GM12875 (cell line): ENCODE data around the gene TNFRSF18.
"Not testable (repeated sequence)": the region's sequence is repeated elsewhere in the genome, so short reads cannot be mapped to it uniquely, and the experiment has no call there.

Experiments
- H3K4me3 ChIP-seq: one replicate; pipeline ENCODE4 v1.5.1; 2011; ENCODE audit warnings: low read depth, low read length, control low read depth
- CTCF ChIP-seq: IDR thresholded peaks from 2 replicates; pipeline ENCODE4 v1.5.1; 2011; ENCODE audit warnings: low read depth, mild to moderate bottlenecking, control low read depth, inconsistent platforms, low read length, moderate library complexity, borderline replicate concordance; ENCODE audit not compliant: insufficient read depth

Gene TNFRSF18

GRCh38 chr1:1176931-1177330 lies 29.5 kb downstream of the TNFRSF18 start:
- TF ChIP-seq CTCF: no peak
- H3K4me3 ChIP-seq: no peak overlapping the region

GRCh38 chr1:1176063-1176761 lies 30.2 kb downstream of the TNFRSF18 start:
- not testable (repeated sequence) for H3K4me3 ChIP-seq

- TF ChIP-seq CTCF: no peak
- no peak overlapping the region for H3K4me3 ChIP-seq
These were observed 30.9 kb downstream of the TNFRSF18 start for GRCh38 chr1:1175221-1176062.

GRCh38 chr1:1173793-1174415 lies 32.5 kb downstream of the TNFRSF18 start, which contains the start of gene TTLL10:
TSS of gene TTLL10 (plus strand) at chr1:1173880. CDS start at chr1:1179216, 5,336 bp downstream.
- H3K4me3 ChIP-seq: no peak within 1 kb of the TSS
- TF ChIP-seq CTCF: no peak

GRCh38 chr1:1173061-1173792 lies 33.2 kb downstream of the TNFRSF18 start:
- no peak for TF ChIP-seq CTCF
- no peak overlapping the region for H3K4me3 ChIP-seq

- no peak overlapping the region for H3K4me3 ChIP-seq
- no peak for TF ChIP-seq CTCF
These were observed 34.6 kb downstream of the TNFRSF18 start for GRCh38 chr1:1171546-1172340.
